ENCODE measurements around the gene POLDIP2. TPM values are rescaled to one million over a fixed set of nuclear protein-coding genes. Genes with fewer than 3 reads are reported as not detected.

Gene POLDIP2
- total RNA-seq, 1 donor, result 82.9 TPM

DNA sequence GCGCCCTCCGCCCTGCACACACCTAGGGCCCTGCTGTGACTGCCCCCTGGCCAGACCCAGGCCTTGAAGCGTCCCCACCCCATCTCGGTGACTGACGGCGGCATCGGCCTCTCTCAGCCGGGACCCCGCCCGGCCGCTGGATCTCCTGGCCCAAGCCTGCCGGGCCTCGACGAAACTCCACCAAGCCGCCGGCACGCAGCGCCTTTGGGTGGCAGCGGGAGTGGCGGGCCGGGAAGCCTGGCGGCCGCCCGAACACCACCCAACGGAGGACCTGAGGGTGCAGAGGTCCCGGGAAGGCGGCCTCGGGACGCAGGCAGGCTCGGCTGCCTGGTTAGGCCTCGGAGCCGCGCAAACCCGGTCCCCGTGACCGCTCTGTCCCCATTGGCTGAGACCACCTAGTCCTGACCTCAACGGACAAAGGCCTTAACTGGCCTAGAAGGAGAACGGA lies 50.3 kb downstream of the POLDIP2 start:
- Histone ChIP-seq H4K20me1 (ENCODE audit: insufficient read depth, low read length) (no peaks in the 10 kb centered on the region), H3K9me3 (ENCODE audit: low read depth, low read length) (peaks cover 2% of the 10 kb centered on the region), H3K4me1 (ENCODE audit: insufficient read depth, low read length) (no peaks in the 10 kb centered on the region), H3K27ac (ENCODE audit: low read depth, low read length) (no peak overlapping the region), H3K36me3 (ENCODE audit: insufficient read depth, low read length) (no peaks in the 10 kb centered on the region), H3K4me2 (ENCODE audit: insufficient read depth, low read length) (no peak overlapping the region), H2AFZ (ENCODE audit: low read length) (peak overlapping the region; percentile 56), H3K79me2 (ENCODE audit: insufficient read depth, low read length) (no peaks in the 10 kb centered on the region), H3K4me3 (ENCODE audit: insufficient read depth, low read length) (no peak overlapping the region), H3K27me3 (ENCODE audit: insufficient read depth, low read length) (peaks cover 33% of the 10 kb centered on the region)
- peak; percentile 34 for DNase-seq (ENCODE audit: insufficient read length, low spot score, missing footprints)
- TF ChIP-seq, protein P1, sequence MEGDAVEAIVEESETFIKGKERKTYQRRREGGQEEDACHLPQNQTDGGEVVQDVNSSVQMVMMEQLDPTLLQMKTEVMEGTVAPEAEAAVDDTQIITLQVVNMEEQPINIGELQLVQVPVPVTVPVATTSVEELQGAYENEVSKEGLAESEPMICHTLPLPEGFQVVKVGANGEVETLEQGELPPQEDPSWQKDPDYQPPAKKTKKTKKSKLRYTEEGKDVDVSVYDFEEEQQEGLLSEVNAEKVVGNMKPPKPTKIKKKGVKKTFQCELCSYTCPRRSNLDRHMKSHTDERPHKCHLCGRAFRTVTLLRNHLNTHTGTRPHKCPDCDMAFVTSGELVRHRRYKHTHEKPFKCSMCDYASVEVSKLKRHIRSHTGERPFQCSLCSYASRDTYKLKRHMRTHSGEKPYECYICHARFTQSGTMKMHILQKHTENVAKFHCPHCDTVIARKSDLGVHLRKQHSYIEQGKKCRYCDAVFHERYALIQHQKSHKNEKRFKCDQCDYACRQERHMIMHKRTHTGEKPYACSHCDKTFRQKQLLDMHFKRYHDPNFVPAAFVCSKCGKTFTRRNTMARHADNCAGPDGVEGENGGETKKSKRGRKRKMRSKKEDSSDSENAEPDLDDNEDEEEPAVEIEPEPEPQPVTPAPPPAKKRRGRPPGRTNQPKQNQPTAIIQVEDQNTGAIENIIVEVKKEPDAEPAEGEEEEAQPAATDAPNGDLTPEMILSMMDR (IDR thresholded peaks at IDR 0.05; ENCODE audit: extremely low read depth, low read depth, low read length), result no peak

DNA sequence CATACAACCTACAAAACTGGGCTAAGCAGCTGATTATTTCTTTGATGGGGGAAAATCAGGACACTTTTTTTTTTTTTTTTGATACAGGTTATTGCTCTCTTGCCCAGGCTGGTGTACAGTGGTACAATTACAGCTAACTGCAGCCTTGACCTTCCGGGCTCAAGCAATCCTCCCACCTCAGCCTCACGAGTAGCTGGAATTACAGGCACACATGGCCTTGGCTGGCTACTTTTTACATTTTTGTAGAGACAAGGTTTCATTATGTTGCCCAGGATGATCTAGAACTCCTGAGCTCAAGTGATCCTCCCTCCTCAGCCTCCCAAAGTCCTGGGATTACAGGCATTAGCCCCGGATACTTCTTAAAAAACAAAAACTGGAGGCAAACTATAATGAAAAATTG lies 58.9 kb downstream of the POLDIP2 start:
- Histone ChIP-seq H3K4me3 (ENCODE audit: insufficient read depth, low read length) (no peak overlapping the region), H3K79me2 (ENCODE audit: insufficient read depth, low read length) (no peaks in the 10 kb centered on the region), H3K4me2 (ENCODE audit: insufficient read depth, low read length) (no peak overlapping the region), H2AFZ (ENCODE audit: low read length) (no peak overlapping the region), H3K27ac (ENCODE audit: low read depth, low read length) (no peak overlapping the region), H3K4me1 (ENCODE audit: insufficient read depth, low read length) (no peaks in the 10 kb centered on the region), H4K20me1 (ENCODE audit: insufficient read depth, low read length) (no peaks in the 10 kb centered on the region), H3K9me3 (ENCODE audit: low read depth, low read length) (no peaks in the 10 kb centered on the region), H3K36me3 (ENCODE audit: insufficient read depth, low read length) (no peaks in the 10 kb centered on the region), H3K27me3 (ENCODE audit: insufficient read depth, low read length) (peaks cover 3% of the 10 kb centered on the region)
- TF ChIP-seq, protein P1 (IDR thresholded peaks at IDR 0.05; ENCODE audit: extremely low read depth, low read depth, low read length), result no peak
- DNase-seq (ENCODE audit: insufficient read length, low spot score, missing footprints), result no peak

Other genes with a start within 250 kb of the POLDIP2 start
- gene TMEM97, start 38.3 kb downstream of the POLDIP2 start, total RNA-seq, result 20.6 TPM in 2 replicates
- 59.4 and 59.8 TPM in 2 replicates for gene IFT20, start 22.1 kb downstream of the POLDIP2 start, total RNA-seq
- 31.8 and 33.3 TPM in 2 replicates for gene TNFAIP1, start 21.8 kb downstream of the POLDIP2 start, total RNA-seq
- gene SEBOX, start 7.7 kb upstream of the POLDIP2 start, total RNA-seq, result not detected in 2 replicates
- gene VTN, start 12.8 kb upstream of the POLDIP2 start, total RNA-seq, result under 0.01 TPM in 1 of 2 replicates, not detected in the other
- gene SARM1, start 14.2 kb upstream of the POLDIP2 start, total RNA-seq, result 5.8 and 5.9 TPM in 2 replicates
- 6.8 and 8.0 TPM in 2 replicates for gene SLC46A1, start 48.7 kb upstream of the POLDIP2 start, total RNA-seq
- gene SLC13A2, start 116.1 kb upstream of the POLDIP2 start, total RNA-seq, result not detected in 2 replicates
- not detected in 2 replicates for gene FOXN1, start 148.8 kb upstream of the POLDIP2 start, total RNA-seq
- gene UNC119, start 195.1 kb upstream of the POLDIP2 start, total RNA-seq, result 23.2 and 25.0 TPM in 2 replicates
- 49.9 and 54.5 TPM in 2 replicates for gene PIGS, start 214.0 kb upstream of the POLDIP2 start, total RNA-seq
- gene ALDOC, start 219.4 kb upstream of the POLDIP2 start, total RNA-seq, result 9.4 and 17.0 TPM in 2 replicates
- gene SPAG5, start 241.5 kb upstream of the POLDIP2 start, total RNA-seq, result 4.3 and 6.2 TPM in 2 replicates